OCI-LY1 (cell line): ENCODE measurements around the gene ASIC3.

Experiments used
- CTCF ChIP-seq: fragments of 200-600 bp; sonication (generic), shearing (Covaris generic); IDR thresholded peaks from 2 replicates; pipeline ENCODE4 v1.5.1; 2017; ENCODE audit warnings: mild to moderate bottlenecking, antibody characterized with exemption, low read length, moderate library complexity, mixed read lengths
- EZH2 ChIP-seq: fragments of 200-600 bp; sonication (generic), shearing (Covaris generic); IDR thresholded peaks from 2 replicates; pipeline ENCODE4 v1.8.0; 2017; ENCODE audit warnings: borderline replicate concordance, mixed run types, mild to moderate bottlenecking, antibody characterized with exemption, low read length, moderate library complexity, mixed read lengths

- TF ChIP-seq EZH2: no peak
- no peak for TF ChIP-seq CTCF
Measured at GRCh38 chr7:151023232-151023631, 25.1 kb upstream of the ASIC3 start.
